ENCODE data around the gene SERPING1. TPM values are rescaled to one million over a fixed set of nuclear protein-coding genes. Genes with fewer than 3 reads are reported as not detected.

SERPING1 gene
- polyA plus RNA-seq, 1 of the 3 experiments (the other 2 are of a cell fraction), result 4.5 TPM

DNA sequence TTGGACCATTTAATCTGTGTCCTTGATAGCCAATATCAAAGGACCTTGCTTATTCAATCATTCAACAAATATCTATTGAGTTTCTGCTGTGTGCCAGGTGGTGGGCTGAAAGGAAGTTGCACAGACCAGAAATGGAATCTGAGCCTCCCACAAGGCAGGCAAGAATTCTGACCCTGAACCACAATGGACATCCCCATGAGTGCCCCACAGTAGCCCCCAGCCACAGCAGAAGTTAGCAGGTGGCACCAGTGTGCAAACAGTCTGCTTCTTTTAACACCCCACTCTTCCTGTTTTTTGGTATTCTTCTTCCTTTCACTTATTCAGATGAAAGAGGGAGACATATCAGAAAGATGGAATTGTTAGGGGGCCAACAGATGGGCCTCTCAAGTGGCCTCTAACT lies 12.2 kb upstream of the SERPING1 start (continued):
- TF ChIP-seq, protein P1, sequence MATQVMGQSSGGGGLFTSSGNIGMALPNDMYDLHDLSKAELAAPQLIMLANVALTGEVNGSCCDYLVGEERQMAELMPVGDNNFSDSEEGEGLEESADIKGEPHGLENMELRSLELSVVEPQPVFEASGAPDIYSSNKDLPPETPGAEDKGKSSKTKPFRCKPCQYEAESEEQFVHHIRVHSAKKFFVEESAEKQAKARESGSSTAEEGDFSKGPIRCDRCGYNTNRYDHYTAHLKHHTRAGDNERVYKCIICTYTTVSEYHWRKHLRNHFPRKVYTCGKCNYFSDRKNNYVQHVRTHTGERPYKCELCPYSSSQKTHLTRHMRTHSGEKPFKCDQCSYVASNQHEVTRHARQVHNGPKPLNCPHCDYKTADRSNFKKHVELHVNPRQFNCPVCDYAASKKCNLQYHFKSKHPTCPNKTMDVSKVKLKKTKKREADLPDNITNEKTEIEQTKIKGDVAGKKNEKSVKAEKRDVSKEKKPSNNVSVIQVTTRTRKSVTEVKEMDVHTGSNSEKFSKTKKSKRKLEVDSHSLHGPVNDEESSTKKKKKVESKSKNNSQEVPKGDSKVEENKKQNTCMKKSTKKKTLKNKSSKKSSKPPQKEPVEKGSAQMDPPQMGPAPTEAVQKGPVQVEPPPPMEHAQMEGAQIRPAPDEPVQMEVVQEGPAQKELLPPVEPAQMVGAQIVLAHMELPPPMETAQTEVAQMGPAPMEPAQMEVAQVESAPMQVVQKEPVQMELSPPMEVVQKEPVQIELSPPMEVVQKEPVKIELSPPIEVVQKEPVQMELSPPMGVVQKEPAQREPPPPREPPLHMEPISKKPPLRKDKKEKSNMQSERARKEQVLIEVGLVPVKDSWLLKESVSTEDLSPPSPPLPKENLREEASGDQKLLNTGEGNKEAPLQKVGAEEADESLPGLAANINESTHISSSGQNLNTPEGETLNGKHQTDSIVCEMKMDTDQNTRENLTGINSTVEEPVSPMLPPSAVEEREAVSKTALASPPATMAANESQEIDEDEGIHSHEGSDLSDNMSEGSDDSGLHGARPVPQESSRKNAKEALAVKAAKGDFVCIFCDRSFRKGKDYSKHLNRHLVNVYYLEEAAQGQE (IDR thresholded peaks at IDR 0.05; ENCODE audit: low read depth, low read length), result no peak
- TF ChIP-seq RFX5 (IDR thresholded peaks at IDR 0.05; ENCODE audit: low read length) (no peak), JUND (IDR thresholded peaks at IDR 0.05) (no peak), RCOR1 (IDR thresholded peaks at IDR 0.05; ENCODE audit: low read length) (no peak), GABPA (IDR thresholded peaks at IDR 0.05; ENCODE audit: low read depth) (no peak), SMC3 (IDR thresholded peaks at IDR 0.05; ENCODE audit: low read depth, low read length) (no peak), NFIC (IDR thresholded peaks at IDR 0.05; ENCODE audit: borderline replicate concordance) (no peak)

- DNase-seq, result no peak
- Histone ChIP-seq H3K27ac (ENCODE audit: low read depth in 2 of 2, low read length in 1 of 2) (no peak overlapping the region), H3K4me3 (ENCODE audit: low read depth in 2 of 2, low read length in 1 of 2) (no peak overlapping the region), H3K4me2 (no peak overlapping the region), H4K20me1 (ENCODE audit: insufficient read depth) (no peaks in the 10 kb centered on the region), H3K9me3 (no peaks in the 10 kb centered on the region), H3K9me2 (no peaks in the 10 kb centered on the region), H3K9ac (no peak overlapping the region), H2AFZ (ENCODE audit: low read depth) (no peak overlapping the region), H3K36me3 (replicated peaks in 1 of 2; ENCODE audit: control insufficient read depth in 1 of 2, insufficient read depth in 2 of 2, low read length in 1 of 2) (no peaks in the 10 kb centered on the region), H3K4me1 (ENCODE audit: control insufficient read depth in 1 of 2, insufficient read depth in 2 of 2, low read depth in 1 of 2, low read length in 1 of 2) (no peaks in the 10 kb centered on the region), H3F3A (replicated peaks; ENCODE audit: insufficient read depth) (no peaks in the 10 kb centered on the region), H3K79me2 (ENCODE audit: insufficient read depth) (no peaks in the 10 kb centered on the region), H3K27me3 (ENCODE audit: insufficient read depth) (no peaks in the 10 kb centered on the region)
- CTCF ChIA-PET, result interaction anchor here (4.6 kb wide), 1 partner anchor 19 kb away, joined by 15 read pairs; the partner anchor contains the start of gene UBE2L6
- POLR2A ChIA-PET, result no interaction called here
- TF ChIP-seq RFX5 (IDR thresholded peaks at IDR 0.05; ENCODE audit: low read length) (no peak), USF1 (IDR thresholded peaks at IDR 0.05; ENCODE audit: borderline replicate concordance, low read depth) (no peak), RCOR1 (IDR thresholded peaks at IDR 0.05; ENCODE audit: low read length) (no peak), FOXJ3 (CRISPR knock-in tag; IDR thresholded peaks at IDR 0.05) (no peak), SMC3 (IDR thresholded peaks at IDR 0.05; ENCODE audit: low read depth, low read length) (no peak), JUND (IDR thresholded peaks at IDR 0.05) (no peak), POLR2AphosphoS5 (IDR thresholded peaks at IDR 0.05; ENCODE audit: low read depth, low read length) (no peak), YY1 (IDR thresholded peaks at IDR 0.05; ENCODE audit: low read depth) (no peak), MEF2A (IDR thresholded peaks at IDR 0.05; ENCODE audit: borderline replicate concordance, low read depth) (no peak), GABPA (IDR thresholded peaks at IDR 0.05; ENCODE audit: low read depth) (no peak), MXI1 (IDR thresholded peaks at IDR 0.05; ENCODE audit: low read depth, low read length) (no peak), ELF1 (IDR thresholded peaks at IDR 0.05) (no peak), ZBTB33 (IDR thresholded peaks at IDR 0.05; ENCODE audit: borderline replicate concordance, low read depth) (no peak), CHD2 (IDR thresholded peaks at IDR 0.05; ENCODE audit: low read length, partially characterized antibody) (no peak), RAD21 (IDR thresholded peaks at IDR 0.05; ENCODE audit: low read length) (no peak), MAX (IDR thresholded peaks at IDR 0.05; ENCODE audit: low read depth) (no peak), GATA2 (CRISPR knock-in tag; IDR thresholded peaks at IDR 0.05) (no peak)
- TF ChIP-seq, protein P2, sequence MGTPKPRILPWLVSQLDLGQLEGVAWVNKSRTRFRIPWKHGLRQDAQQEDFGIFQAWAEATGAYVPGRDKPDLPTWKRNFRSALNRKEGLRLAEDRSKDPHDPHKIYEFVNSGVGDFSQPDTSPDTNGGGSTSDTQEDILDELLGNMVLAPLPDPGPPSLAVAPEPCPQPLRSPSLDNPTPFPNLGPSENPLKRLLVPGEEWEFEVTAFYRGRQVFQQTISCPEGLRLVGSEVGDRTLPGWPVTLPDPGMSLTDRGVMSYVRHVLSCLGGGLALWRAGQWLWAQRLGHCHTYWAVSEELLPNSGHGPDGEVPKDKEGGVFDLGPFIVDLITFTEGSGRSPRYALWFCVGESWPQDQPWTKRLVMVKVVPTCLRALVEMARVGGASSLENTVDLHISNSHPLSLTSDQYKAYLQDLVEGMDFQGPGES (IDR thresholded peaks at IDR 0.05; ENCODE audit: low read depth, low read length), result no peak
- WGBS (ENCODE audit: low lambda C conversion rate), result 20% methylated on average over 2 of the region's 2 CpGs
Observed at GRCh38 chr11:57586711-57587245, 10.7 kb upstream of the SERPING1 start.
